ENCODE data around the gene SLAIN1. TPM values are rescaled to one million over a fixed set of nuclear protein-coding genes. Genes with fewer than 3 reads are reported as not detected.

SLAIN1 gene
- total RNA-seq, 1 donor from 2014 or later = 36.3 TPM

DNA sequence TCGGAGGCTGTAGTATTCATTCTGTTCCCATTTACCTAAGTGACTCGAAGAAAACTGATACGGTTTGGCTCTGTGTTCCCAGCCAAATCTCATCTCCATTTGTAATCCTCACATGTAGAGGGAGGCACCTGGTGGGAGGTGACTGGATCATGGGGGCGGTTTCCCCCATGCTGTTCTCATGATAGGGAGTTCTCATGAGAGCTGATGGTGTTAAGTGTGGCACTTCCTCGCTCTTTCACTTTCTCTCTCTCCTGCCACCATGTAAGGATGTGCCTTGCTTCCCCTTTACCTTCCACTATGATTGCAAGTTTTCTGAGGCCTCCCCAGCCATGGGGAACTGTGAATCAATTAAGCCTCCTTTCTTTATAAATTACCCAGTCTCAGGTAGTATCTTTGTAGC lies 23.5 kb downstream of the SLAIN1 start:
- Mint-ChIP-seq H3K9me3 (peaks cover 5% of the 10 kb centered on the region), H3K4me1 (ENCODE audit: low read depth) (peaks cover 65% of the 10 kb centered on the region), H3K36me3 (ENCODE audit: low read depth) (peaks cover 46% of the 10 kb centered on the region), H3K27me3 (ENCODE audit: insufficient read depth) (no peaks in the 10 kb centered on the region), H3K27ac (no peak overlapping the region), H3K4me3 (no peak overlapping the region)
- intact Hi-C loops (cut with micrococcal nuclease) = no loop called here
- no peak for DNase-seq (ENCODE audit: low spot score)

DNA sequence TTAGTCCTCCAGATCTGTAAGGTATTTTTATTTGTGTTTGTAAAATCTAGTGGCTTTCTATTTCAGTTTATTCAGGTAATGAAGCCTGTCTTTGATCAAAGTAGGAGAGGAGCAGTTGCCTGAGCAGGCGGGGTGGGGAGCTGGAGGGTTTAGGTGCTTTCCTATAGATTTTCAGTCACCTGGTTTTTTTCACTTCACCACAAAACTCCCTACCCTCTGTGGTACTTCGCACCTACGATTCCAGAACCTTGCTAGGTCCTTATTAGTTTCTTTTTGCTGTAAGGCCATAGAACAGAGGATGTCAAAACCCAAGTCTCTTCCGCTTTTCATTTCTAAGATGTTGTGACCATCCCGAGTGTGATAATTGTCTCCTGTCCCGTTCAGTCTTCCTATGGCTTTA lies 26.6 kb downstream of the SLAIN1 start:
- H3K27me3 Mint-ChIP-seq (ENCODE audit: insufficient read depth) = no peaks in the 10 kb centered on the region
- peaks cover 51% of the 10 kb centered on the region for H3K36me3 Mint-ChIP-seq (ENCODE audit: low read depth)
- intact Hi-C loops (cut with micrococcal nuclease) = no loop called here
- H3K9me3 Mint-ChIP-seq = peaks cover 5% of the 10 kb centered on the region
- DNase-seq (ENCODE audit: low spot score) = peak; percentile 17
- peak overlapping the region; percentile 27 for H3K4me3 Mint-ChIP-seq
- peaks cover 77% of the 10 kb centered on the region for H3K4me1 Mint-ChIP-seq (ENCODE audit: low read depth)
- H3K27ac Mint-ChIP-seq = peak overlapping the region; percentile 18

DNA sequence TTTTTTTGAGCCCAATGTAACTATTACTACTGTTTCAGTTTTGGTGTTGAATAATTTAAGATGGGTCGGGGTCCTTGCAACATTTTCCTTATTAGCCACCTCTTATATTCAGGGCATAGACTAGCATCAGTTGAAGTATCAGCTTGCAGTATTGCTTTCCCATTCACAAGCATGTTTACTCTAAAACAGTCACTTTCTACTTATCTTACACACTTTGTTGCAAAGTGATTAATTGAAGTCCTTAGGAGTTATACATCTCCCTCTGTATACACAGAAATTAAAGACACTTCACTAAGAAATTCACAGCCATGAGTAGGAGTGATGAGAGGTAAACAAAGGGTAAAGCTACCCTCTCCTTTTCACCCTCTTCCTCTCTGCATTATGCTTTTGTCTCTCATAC lies 27.6 kb downstream of the SLAIN1 start:
- Mint-ChIP-seq H3K27ac (peak overlapping the region; percentile 26), H3K4me3 (no peak overlapping the region), H3K27me3 (ENCODE audit: insufficient read depth) (no peaks in the 10 kb centered on the region), H3K9me3 (peaks cover 5% of the 10 kb centered on the region), H3K4me1 (ENCODE audit: low read depth) (peaks cover 77% of the 10 kb centered on the region), H3K36me3 (ENCODE audit: low read depth) (peaks cover 50% of the 10 kb centered on the region)
- intact Hi-C loops (cut with micrococcal nuclease) = no loop called here
- DNase-seq (ENCODE audit: low spot score) = no peak

DNA sequence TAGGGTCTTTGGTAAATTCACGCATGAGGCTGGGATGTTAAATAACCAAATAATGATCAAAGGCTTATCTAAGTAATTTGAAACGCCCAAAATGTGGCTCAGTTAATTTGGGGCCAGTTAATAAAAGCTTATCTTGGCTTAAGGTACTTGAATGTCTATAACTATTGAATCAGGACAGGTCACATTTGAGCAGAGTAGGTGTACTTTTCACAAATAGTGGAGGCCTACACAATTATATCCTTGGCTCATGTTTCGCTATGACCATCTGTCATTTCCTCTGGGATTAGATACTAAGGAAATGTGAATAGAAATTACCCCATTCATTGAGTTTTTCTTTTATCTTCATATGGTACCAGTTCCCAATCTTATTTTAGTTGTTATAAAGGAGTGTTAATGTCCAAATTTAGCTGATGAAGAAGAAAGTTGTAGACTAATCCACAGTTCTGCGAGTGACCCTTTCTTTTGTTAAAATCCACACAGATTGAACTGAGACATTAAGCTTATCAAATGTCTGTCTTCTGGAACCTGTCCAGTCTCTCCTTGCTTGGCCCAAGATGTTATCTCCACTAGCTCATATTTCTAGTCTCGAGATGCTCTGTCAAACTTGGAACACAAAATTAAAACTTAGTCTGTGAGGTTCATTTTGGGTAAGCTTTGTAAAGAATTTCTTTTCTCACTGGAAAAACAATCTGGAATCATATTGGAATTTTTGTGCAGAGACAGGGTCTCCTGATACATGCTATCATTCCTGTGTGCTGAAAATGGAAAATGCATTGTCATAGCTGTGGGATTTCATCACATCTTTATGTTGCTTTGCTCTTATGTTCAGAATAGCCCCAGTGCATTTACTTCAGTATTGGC lies 31.0 kb downstream of the SLAIN1 start:
- Mint-ChIP-seq H3K36me3 (ENCODE audit: low read depth) (peaks cover 33% of the 10 kb centered on the region), H3K4me1 (ENCODE audit: low read depth) (peaks cover 61% of the 10 kb centered on the region), H3K27me3 (ENCODE audit: insufficient read depth) (no peaks in the 10 kb centered on the region), H3K27ac (no peak overlapping the region), H3K4me3 (no peak overlapping the region), H3K9me3 (no peaks in the 10 kb centered on the region)
- intact Hi-C loops (cut with micrococcal nuclease) = no loop called here
- no peak for DNase-seq (ENCODE audit: low spot score)

DNA sequence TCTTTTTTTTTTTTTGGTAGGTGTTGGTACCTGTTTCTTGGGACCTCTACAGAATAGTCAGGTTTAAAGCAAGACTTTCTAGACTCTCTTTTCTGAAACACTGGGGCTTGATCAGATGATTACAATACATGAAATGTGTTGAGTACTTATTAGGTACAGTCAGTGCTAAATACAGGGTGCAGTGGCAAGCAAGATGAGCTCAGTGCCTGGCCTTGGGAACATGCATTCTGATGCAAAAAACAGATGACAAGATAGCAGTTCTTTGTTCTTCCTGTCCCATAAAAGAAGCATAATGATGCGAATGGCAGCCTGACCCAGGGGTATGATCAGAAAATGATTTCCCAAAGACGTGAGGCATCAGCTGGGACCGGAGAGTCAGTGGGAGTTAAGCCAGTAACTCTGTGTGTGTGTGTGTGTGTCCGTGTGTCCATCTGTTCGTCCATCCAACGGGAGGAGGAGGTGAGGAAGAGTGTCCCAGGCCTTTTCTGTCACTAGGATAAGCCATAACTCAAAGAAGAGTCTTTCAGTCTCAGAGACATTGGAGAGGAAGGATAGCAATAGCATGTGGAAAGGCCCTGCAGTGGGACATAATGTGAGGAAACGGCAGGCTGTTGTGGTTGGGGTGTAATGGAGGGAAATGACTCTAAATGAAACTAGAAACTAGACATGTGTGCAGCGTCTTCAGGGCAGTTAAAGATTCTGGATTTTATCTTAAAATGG lies 32.2 kb downstream of the SLAIN1 start:
- no peaks in the 10 kb centered on the region for H3K9me3 Mint-ChIP-seq
- peak overlapping the region; percentile 78 for H3K27ac Mint-ChIP-seq
- H3K4me3 Mint-ChIP-seq = peak overlapping the region; percentile 59
- peaks cover 30% of the 10 kb centered on the region for H3K36me3 Mint-ChIP-seq (ENCODE audit: low read depth)
- H3K27me3 Mint-ChIP-seq (ENCODE audit: insufficient read depth) = no peaks in the 10 kb centered on the region
- peak; percentile 54 for DNase-seq (ENCODE audit: low spot score)
- intact Hi-C loops (cut with micrococcal nuclease) = loop anchor here (1.0 to 5.0 kb wide), 5 partner anchors 9 to 252 kb away; no protein-coding TSS in a partner anchor
- H3K4me1 Mint-ChIP-seq (ENCODE audit: low read depth) = peaks cover 50% of the 10 kb centered on the region

DNA sequence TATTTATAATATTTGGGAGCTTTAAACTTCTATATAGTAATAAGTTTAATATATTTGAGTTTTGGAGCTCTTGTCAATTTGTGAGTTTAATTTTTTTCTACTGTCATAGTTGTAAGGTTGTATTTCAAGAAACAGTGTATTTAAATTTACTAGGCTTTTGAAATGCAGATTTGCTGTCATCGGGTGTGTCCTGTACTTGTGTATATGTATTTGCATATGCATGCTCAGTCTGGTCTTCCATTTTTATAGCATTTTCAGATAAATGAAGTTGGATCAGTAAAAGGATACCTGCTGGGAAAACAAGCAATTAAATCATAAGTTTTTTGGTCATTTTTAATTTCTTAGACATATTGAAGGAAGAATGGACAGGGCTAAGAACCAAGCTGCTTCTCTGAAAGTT lies 33.1 kb downstream of the SLAIN1 start:
- Mint-ChIP-seq H3K4me1 (ENCODE audit: low read depth) (peaks cover 41% of the 10 kb centered on the region), H3K36me3 (ENCODE audit: low read depth) (peaks cover 28% of the 10 kb centered on the region), H3K4me3 (peak overlapping the region; percentile 15), H3K27ac (no peak overlapping the region), H3K27me3 (ENCODE audit: insufficient read depth) (no peaks in the 10 kb centered on the region), H3K9me3 (no peaks in the 10 kb centered on the region)
- no peak for DNase-seq (ENCODE audit: low spot score)
- intact Hi-C loops (cut with micrococcal nuclease) = loop anchor here (1.0 to 5.0 kb wide), 5 partner anchors 8 to 253 kb away; no protein-coding TSS in a partner anchor

DNA sequence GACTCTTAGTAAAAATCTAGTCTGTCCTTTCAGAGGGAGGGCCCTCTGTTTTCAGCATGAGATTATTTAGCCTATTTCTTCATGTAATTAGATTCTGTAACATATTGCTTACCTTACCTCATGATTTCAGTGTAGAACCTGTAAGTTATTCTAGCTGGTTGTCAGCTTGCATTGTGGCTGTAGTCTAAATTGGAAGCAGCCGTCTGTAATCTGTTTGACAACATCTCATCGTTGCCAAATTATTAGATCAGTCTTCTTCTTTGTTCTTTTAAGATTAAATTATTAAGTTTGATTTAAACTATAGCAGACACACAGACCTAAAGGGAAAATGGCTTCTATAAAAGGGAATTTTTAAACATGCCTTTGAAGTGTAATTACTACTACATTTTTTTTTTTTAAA lies 34.8 kb downstream of the SLAIN1 start:
- Mint-ChIP-seq H3K36me3 (ENCODE audit: low read depth) (peaks cover 24% of the 10 kb centered on the region), H3K4me1 (ENCODE audit: low read depth) (peaks cover 31% of the 10 kb centered on the region), H3K4me3 (no peak overlapping the region), H3K27ac (no peak overlapping the region), H3K27me3 (ENCODE audit: insufficient read depth) (no peaks in the 10 kb centered on the region), H3K9me3 (no peaks in the 10 kb centered on the region)
- intact Hi-C loops (cut with micrococcal nuclease) = loop anchor here (5.0 kb wide), 1 partner anchor 255 kb away; no protein-coding TSS in a partner anchor
- no peak for DNase-seq (ENCODE audit: low spot score)

DNA sequence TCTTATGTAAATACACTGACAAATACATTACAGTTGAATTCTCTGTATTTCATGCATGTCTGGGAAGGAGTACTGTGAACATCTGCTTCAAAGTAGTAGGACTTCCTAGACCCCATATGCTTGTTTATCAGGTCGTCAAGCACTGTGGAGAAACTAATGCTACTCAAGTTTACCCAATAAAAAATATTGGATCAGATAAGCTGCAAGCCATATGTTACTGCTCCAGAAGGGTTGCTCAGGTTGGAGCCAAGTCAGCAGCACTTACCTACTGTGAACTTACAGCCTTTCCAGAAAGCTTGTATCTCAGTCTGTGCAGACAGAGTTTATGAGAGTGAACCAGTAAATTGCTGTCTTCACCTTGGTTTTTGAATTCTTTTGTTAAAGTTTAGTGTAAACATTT lies 36.2 kb downstream of the SLAIN1 start:
- Mint-ChIP-seq H3K9me3 (no peaks in the 10 kb centered on the region), H3K36me3 (ENCODE audit: low read depth) (peaks cover 21% of the 10 kb centered on the region), H3K4me3 (no peak overlapping the region), H3K4me1 (ENCODE audit: low read depth) (peaks cover 24% of the 10 kb centered on the region), H3K27me3 (ENCODE audit: insufficient read depth) (no peaks in the 10 kb centered on the region), H3K27ac (no peak overlapping the region)
- no peak for DNase-seq (ENCODE audit: low spot score)
- intact Hi-C loops (cut with micrococcal nuclease) = loop anchor here (5.0 kb wide), 1 partner anchor 256 kb away; no protein-coding TSS in a partner anchor

DNA sequence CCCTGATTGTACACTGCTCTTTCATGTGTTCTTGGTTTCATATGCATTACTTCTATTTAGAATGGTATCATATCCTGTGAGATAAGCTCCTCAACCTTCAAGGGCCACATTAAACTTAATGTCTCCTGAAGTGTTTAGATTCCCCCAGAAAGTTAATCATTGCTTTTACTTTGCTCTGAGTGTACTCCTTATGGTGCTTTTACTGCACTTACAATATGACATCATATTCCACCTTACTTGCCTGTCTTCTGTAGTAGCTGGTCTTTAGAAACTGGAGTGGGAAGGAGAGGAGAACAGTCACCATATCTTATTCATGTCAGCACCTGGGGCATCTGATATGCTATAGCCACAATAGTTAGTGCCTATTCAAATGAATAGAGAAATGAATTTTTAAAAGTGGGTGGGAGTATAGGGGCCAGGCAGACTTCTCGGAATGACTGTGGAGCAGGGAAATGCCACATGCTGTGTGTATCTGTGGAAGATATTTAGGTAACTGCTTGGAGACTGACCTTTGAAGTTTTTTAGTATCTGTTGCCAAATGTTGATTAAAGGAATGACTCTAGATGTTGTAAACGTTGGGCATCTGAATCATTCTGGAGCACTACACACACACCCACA lies 40.2 kb downstream of the SLAIN1 start:
- Mint-ChIP-seq H3K4me1 (ENCODE audit: low read depth) (peaks cover 13% of the 10 kb centered on the region), H3K4me3 (no peak overlapping the region), H3K36me3 (ENCODE audit: low read depth) (peaks cover 13% of the 10 kb centered on the region), H3K9me3 (no peaks in the 10 kb centered on the region), H3K27me3 (ENCODE audit: insufficient read depth) (no peaks in the 10 kb centered on the region), H3K27ac (no peak overlapping the region)
- DNase-seq (ENCODE audit: low spot score) = no peak
- intact Hi-C loops (cut with micrococcal nuclease) = loop anchor here (1.0 to 5.0 kb wide), 4 partner anchors 7 to 1650 kb away; no protein-coding TSS in a partner anchor

DNA sequence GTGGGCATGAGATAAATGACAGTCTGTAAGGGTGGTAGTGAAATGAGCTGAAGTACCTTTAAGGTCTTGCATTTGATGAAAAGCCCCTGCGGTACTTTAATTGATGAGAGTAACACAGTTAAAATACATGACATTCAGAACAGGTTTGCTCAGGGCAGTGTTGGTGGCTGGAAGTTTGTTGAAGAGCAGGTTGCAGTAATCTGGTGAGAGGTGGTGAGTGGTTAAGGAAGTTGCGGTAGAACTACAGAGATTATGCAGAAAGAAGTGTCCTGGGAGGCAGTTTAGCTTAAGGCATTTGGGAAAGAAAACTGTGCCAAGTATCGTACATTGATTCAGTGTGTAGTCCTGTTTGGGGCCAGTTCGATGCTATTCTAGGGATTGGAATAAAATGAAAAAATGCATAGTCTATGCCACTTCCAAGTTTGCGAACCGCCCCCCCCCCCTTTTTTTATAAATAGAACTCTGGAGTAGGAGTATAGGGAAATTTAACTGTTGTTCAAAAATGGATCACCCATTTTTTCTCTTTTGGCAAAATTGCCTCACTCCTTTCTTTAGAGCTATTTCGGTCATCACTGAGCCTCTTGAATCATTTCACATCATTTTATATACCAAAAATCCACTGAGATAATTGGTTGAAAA lies 42.7 kb downstream of the SLAIN1 start:
- Mint-ChIP-seq H3K9me3 (no peaks in the 10 kb centered on the region), H3K36me3 (ENCODE audit: low read depth) (peaks cover 25% of the 10 kb centered on the region), H3K27me3 (ENCODE audit: insufficient read depth) (no peaks in the 10 kb centered on the region), H3K27ac (no peak overlapping the region), H3K4me1 (ENCODE audit: low read depth) (peaks cover 18% of the 10 kb centered on the region), H3K4me3 (no peak overlapping the region)
- no peak for DNase-seq (ENCODE audit: low spot score)
- intact Hi-C loops (cut with micrococcal nuclease) = no loop called here

DNA sequence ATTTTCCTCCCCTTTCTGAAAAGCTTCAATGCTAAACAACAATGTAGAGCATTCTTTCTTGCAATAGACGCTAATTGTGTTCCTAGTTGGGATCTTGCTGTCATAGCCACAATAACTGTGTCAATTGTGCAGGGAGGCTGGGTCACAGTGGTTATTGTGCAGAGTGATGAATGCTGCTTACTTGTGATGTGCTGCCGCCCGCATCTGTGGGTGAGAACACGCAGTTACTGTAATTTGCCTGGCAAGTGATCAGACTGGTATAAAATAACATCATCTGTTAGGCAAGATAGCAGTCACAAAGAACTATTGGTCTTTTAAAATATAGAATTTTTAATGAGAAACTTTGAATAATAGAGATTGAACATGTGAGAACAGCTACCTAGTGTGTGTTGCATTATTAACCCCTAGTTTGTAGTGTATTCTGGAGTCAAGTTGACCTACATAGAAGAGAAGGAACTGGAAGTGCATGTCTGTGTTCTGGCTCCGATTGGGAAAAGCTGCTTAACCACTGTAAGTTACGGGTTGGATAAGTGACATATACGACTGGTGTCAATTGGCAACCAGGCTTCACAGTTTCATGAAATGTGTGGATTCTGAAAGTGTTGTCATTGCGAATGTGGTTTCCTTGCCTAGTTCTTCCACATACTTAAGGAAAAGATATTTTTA lies 43.6 kb downstream of the SLAIN1 start:
- H3K27me3 Mint-ChIP-seq (ENCODE audit: insufficient read depth) = no peaks in the 10 kb centered on the region
- intact Hi-C loops (cut with micrococcal nuclease) = no loop called here

DNA sequence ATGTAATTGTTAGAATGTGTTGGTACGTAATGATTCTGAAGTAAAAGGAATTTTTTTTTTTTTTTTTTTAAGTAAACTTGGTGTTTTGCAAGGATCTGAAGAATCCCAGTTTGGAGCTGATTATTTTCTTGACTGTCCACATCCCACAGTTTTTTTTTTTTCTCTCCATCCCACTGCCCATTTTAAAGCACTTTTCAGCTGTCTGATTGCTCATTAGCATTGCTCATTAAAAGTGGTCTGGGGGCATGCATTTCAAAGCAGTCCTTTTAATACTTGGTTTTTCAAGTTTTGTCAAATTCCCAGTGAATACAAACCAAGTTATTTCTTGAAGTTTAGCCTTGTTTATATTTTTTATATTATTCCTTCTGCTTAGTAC lies 44.1 kb downstream of the SLAIN1 start:
- intact Hi-C loops (cut with micrococcal nuclease) = no loop called here
- Mint-ChIP-seq H3K27ac (no peak overlapping the region), H3K9me3 (no peaks in the 10 kb centered on the region), H3K4me3 (no peak overlapping the region), H3K27me3 (ENCODE audit: insufficient read depth) (no peaks in the 10 kb centered on the region), H3K4me1 (ENCODE audit: low read depth) (peaks cover 19% of the 10 kb centered on the region), H3K36me3 (ENCODE audit: low read depth) (peaks cover 32% of the 10 kb centered on the region)
- DNase-seq (ENCODE audit: low spot score) = no peak

More for the DNA sequence above, 43.6 kb downstream of the SLAIN1 start:
- Mint-ChIP-seq H3K4me3 (no peak overlapping the region), H3K4me1 (ENCODE audit: low read depth) (peaks cover 19% of the 10 kb centered on the region), H3K36me3 (ENCODE audit: low read depth) (peaks cover 27% of the 10 kb centered on the region), H3K9me3 (no peaks in the 10 kb centered on the region), H3K27ac (no peak overlapping the region)
- no peak for DNase-seq (ENCODE audit: low spot score)
